Sigmoid colon (tissue), 3 donors: ENCODE data around the gene AKAP1.

Experiments used
- CTCF ChIP-seq, 4 experiments: fragments of 450-650 bp in 3 of 4; fragments of 200-600 bp in 1 of 4; IDR thresholded peaks; one replicate each; pipeline ENCODE4 v1.5.1; 2016 to 2019; ENCODE audit warnings: antibody characterized with exemption in 4 of 4, mild to moderate bottlenecking in 3 of 4, moderate library complexity in 2 of 4
- POLR2A ChIP-seq, 2 donors: fragments of 450-650 bp; IDR thresholded peaks; one replicate each; pipeline ENCODE4 v1.6.1; 2016; ENCODE audit warnings: antibody characterized with exemption in 2 of 2, mild to moderate bottlenecking in 2 of 2, moderate library complexity in 2 of 2

GRCh38 chr17:57068222-57068658, 16.8 kb upstream of the AKAP1 start:
- no peak for TF ChIP-seq POLR2A (IDR thresholded peaks at IDR 0.05)
- no peak for TF ChIP-seq CTCF (IDR thresholded peaks at IDR 0.05)
